HG03039 (cell line): ENCODE results near the gene RSRC1.
"Not testable (repeated sequence)": the region's sequence is repeated elsewhere in the genome, so short reads cannot be mapped to it uniquely, and the experiment has no call there.

Experiments
- ATAC-seq: cut with Tn5 transposase; IDR thresholded peaks from one replicate; pipeline ENCODE4 v1.9.1; 2021; ENCODE audit warnings: mild to moderate bottlenecking, moderate library complexity; ENCODE audit not compliant: unreplicated experiment

RSRC1 gene

DNA sequence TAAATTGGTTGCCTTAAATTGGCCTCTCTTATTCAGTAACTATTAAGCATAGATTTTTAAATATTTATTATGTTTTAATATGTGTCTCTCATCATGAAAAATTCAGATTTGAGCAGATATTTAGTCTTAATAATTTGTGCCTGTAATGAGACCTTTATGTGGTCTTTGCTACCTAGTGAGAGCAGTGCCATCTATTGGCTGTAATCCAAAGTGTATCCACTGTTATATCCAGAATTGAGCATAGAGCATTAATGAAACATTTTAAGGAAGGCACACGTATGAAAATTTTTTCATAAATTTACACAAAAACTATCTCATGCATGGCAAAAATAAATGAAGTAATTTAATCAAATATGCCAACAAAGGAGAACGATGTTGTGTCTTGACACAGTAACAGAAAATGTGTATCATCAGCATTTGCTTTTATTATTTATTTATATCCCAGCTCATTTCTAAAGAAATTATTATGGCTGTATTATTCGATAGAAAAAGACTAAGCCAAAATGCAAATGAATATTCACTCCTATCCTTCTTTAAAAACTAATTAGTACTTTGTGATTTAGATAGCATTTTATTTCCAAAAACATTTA is 203.5 kb downstream of the RSRC1 start:
- ATAC-seq = no peak

DNA sequence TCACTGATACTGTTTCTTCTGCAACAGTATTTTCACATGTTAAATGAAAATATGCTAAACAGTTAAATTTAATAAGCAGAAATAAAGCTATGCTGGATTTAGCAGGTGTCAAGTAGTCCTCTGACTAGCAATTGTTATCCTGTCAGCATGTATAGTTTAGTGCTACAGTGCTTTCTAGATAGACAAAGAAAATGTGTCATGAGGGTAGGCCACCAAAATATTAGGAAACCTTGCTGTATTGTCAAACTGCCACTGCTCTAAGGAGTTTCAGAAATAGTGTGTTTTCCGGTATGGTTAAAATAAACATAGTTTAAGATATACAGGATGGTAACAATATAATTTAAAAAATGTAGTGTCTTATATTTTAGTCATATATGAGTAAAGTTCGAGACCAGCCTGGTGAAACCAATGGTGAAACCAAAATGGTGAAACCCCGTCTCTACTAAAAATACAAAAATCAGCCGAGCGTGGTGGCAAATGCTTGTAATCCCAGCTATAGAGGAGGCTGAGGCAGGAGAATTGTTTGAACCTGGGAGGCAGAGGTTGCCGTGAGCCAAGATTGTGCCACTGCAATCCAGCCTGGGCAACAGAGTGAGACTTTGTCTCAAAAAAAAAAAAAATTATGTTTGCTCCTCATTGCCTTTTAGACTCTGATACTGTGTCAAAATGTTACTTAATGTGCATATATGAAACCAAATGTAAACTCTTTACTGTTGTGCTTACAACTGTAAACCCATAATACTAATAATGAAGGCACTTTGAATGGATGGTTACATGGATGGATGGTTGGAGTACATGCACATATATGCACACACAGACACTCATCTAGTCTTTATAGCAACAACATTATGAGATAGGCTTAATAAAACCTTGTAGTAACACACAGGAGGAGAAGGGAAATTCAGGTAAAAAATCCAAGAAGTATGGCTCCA is 204.8 kb downstream of the RSRC1 start:
- ATAC-seq = peak; percentile 59

DNA sequence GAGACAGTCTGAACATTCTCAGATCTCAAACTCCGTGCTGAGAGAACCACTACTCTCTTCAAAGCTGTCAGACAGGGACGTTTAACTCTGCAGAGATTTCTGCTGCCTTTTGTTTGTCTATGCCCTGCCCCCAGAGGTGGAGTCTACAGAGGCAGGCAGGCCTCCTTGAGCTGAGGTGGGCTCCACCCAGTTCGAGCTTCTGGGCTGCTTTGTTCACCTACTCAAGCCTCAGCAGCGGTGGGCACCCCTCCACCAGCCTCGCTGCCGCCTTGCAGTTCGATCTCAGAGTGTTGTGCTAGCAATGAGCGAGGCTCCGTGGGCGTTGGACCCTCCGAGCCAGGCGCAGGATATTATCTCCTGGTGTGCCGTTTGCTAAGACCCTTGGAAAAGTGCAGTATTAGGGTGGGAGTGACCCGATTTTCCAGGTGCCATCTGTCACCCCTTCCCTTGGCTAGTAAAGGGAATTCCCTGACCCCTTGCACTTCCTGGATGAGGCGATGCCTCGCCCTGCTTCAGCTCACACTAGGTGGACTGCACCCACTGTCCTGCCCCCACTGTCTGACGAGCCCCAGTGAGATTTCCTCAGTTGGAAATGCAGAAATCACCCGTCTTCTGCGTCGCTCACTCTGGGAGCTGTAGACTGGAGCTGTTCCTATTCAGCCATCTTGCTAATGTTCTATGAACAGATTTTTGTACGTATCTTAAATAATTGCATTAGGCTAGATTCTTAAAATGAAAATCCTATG is 220.0 kb downstream of the RSRC1 start:
- not testable (repeated sequence) for ATAC-seq

DNA sequence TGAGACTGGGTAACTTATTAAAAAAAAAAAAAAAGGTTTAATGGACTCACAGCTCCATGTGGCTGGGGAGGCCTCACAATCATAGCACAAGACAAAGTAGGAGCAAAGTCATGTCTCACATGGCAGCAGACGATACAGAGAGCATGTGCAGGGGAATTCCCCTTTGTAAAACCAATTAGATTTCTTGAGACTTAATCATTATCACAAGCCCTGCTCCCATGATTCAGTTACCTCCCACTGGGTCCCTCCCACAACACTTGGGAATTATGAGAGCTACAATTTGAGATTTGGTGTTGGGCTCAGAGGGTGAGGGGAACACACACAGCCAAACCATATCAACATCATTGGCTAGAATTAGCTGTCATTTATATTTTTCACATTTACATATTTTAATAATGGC is 221.0 kb downstream of the RSRC1 start:
- no peak for ATAC-seq

DNA sequence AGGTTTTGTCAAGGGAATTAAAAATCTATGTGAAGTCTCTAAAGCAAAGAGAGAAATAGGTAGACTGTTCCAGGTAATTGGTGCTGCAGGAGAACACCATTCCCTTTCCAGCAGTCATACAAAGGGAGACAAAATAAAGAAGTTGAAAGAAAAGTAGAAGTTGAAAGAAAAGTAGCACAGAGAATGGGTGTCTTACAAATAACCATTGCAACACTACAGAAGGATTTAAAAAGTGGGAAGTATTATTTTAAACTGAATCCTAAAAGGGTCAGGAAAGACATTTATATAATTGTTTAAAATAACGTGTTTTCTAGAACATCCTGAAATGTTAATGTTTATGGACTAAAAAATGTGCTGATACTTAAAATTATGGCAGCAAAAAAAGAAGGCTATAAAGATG is 223.8 kb downstream of the RSRC1 start:
- ATAC-seq = no peak

DNA sequence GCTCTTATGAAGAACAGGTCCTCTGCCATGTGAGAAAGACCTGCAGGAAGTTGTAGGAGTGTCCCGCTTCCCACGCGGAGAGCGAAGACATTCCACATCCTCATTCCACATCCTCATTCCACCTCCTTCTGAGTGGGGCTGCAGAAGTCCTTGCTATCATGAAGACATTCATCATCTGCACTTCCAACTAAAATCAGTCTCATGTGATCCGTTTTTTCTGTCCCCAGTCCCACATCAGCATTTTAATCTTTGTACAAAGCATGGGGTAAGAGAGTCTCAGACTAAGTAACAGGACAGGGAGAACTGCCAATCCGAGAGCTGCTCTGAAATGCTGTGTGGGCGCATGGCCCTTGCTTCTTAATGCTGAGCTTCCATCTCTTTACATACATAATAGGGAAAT is 227.2 kb downstream of the RSRC1 start:
- ATAC-seq = no peak

DNA sequence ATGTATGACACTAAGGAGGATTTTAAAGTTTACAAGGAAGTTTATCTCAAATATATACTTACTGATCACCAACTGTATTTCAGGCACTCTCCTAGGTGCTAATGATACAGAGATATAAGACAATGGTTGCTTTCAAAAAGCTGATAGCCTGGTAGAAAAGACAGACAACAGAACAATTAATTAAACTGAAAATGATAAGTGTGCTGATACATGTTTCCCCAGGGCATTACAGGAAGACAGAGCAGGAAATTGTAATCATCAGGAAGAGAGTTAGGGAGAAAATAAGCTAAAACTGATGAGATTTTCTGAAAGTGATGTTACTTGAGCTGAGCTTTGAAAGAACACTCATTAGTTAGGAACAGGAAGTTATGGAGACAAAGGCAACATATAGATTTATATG is 229.7 kb downstream of the RSRC1 start:
- no peak for ATAC-seq

DNA sequence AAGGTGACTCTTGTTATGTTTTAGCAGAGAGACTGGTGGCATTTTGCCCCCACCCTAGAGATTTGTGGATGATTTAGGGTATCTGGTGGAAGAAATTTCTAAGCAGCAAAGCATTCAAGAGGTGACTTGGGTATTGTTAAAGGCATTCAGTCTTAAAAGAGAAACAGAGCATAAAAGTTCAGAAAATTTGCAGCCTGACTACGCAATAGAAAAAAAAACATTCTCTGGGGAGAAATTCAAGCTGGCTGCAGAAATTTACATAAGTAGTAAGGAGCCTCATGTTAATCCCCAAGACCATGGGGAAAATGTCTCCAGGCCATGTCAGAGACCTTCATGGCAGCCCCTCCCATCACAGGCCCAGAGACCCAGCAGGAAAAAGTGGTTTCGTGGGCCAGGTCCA is 231.1 kb downstream of the RSRC1 start:
- not testable (repeated sequence) for ATAC-seq

DNA sequence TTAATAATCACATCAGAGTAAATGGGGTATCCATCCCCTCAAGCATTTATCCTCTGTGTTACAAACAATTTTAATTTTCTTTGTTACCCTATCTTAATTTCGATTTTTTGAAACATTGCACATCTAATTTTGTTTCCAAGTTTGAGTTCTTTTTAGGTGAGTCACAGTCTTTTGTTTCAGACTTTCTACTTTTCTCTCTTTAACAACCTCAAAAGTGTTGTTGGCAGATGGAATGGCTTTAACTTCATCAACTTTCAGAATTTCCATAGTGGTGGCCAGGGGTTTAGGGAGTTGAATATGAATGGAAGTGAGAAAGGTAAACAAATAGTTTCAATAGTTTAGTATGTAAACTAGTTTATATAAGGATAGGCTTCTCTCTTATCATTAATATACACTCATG is 238.1 kb downstream of the RSRC1 start:
- ATAC-seq = no peak

DNA sequence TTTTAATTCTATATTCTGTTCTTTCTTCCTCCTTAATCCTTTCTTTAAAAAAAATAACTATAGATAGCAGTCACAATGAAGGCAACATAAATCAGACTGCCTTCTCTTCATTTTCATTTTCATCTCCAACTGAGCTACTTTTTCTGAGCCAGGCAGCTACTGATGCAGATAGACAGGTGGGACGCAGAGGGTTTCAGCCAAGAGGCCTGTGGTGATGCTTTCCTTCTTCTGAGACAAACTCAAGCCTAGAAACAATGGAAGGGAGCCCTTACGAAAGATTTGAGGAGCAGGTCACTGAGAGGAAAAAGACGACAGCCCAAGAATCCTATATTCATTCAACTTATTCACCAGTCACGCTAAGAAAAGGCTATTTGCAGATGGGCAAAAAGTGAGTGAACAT is 241.1 kb downstream of the RSRC1 start:
- no peak for ATAC-seq

DNA sequence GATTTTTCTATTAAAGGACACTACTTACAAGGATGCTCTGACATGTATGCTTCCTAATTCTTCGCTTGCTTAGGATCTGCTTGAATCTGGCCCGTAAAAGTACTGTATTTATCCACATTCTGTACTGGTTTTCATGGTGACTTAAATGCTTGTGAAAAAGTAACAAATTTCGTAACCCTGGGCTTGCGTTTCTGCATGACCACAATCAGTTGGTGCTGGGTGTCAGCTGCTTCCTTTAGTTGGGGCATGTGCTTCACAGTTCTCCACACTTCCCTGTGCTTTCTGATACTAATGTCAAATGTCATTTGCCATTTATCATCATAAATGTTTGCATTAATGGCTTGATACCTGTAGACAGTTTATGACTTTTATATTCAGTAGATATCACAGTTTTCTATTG is 242.7 kb downstream of the RSRC1 start:
- ATAC-seq = no peak

DNA sequence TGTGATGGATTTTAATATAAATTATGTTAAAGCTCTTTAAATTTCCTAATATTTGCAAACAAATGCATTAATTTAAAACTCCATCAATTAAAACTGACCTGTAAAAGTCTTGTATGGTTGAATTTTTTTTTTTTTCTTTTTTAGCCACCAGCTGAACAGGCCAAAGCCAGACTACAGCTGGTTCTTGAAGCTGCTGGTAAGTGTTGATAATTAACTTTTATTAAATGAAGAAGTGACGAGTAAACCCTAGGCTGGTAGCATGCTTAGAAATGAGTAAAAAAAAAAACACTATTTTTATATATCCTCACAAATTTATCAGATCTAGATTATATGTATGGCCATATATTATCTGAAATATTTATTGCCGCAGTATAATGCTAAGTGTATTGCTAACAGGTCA is 244.8 kb downstream of the RSRC1 start:
- ATAC-seq = no peak

DNA sequence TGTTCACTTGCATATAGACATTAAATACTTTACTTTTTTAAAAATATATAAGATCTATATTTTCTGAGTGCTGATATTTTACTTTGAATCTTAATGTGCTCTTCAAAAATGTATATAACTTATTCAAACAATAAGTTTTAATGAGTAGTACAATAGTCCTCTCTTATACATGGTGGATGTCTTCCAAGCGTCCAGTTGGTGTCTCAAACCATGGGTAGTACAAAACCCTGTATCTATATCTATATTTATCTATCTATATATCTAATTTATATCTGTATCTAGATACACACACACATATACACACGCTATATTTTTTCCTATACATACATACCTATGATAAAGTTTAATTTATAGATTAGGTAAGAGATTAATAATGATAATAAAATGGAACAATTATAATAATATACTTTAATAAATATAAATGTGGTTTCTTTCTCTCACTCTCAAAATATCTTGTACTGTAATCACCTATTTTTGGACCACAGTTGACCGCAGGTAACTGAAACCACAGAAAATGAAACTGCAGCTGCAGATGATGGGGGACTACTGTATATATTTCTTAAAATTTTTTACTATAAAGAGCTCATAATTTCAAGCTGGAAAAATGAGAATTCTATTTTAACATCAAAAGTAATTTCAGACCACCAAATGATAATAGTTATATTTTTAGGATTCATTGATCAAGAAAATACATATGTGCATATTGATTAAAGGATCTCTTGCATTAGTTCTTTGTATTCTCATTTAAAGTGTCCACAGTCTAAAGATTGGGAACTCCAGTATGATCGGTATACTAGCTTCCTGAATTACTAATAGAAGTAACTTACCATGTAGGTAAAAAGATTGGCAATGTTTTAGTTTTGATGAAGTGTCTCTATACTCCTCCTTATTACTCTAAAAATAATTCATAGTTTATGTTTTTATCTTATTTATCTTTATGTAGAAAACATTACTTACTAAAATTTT is 246.0 kb downstream of the RSRC1 start:
- peak; percentile 92 for ATAC-seq

DNA sequence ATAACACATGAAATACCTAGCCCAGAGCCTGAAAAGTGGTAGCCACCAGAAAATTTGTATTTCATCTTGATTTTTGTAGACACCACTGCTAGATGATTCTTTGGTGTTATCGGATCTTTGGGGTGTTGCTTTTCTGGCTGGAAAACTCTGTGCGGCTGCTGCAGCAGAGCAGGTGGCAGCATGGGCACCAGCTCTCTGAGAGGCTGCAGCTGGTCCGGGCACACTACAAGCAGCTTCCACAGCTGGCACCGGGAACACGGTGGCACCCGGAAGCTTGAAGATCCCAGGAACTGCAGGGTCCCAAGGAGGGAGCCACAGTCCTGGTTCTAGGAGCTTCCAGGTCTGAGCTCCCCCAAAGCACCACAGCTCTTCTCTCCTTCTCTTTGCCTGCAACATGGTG is 249.4 kb downstream of the RSRC1 start:
- ATAC-seq = no peak

DNA sequence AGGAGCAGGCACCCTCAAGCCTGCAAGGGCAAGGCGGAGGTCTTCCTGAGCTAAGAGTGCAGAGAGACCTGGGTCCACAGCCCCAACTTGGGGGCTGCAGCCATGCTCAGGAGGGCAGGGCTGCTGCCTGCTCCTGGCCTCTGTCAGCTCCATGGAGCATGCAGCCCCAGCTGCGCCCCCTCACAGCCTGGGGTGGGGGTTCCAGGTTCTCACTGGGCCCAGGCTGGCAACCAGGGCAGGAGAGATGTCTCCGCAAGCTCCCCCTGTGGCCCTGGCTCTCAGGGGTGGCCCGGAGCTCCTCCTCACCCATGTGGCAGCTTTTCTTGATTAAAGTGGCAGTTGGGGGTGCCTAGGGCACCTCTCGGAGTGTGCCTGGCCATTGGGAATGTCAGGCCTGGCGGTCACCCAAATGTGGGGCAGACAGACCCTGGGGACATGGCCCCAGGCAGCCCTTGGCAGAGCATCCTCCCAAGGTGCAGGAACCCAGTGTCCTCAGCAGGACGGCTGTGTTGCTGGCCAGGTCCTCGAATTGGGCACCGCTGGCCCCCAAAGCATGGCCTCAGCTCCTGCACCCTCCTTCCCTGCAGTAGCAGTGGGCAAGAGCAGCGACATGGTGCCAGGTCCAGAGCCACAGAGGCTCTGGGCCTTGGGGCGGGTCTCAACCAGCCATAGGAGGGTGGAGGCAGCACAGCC is 251.0 kb downstream of the RSRC1 start:
- no peak for ATAC-seq

DNA sequence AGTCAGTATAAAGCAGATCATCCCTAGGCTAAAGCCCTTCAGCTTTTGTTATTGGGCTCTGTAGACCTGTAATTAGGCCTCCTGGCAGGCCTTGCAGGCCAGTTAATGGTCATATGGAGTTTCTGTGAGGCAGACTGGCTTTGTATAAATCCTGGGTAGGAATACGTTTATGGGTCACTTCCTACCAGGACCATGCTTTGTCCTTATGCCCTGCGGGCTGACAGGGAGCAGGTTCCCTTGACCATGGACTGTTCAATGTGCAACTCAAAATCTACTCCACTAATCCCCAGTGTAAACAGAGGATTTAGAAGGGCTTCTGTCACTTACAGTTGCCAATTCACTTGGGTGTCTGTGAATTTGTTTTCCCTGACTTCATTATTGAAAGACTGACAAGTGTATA is 258.4 kb downstream of the RSRC1 start:
- ATAC-seq = no peak

DNA sequence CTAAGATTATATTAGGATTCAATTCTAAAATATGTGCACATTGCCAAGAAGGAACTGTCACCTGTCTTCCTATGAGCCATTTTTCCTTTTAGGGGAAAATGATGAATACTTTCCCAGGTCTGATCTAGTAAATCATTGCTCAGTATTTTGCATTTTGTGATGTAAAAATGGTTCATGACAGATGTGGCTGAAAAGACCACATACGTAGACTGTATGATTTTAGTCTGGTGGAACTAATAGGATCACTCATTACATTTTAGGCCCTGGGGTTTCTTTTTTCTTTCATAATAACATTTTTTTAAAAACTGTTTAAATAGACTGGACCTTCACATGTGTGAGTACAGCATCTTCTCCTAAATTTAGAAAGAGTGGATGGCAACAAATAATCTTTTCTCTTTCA is 259.4 kb downstream of the RSRC1 start:
- no peak for ATAC-seq

DNA sequence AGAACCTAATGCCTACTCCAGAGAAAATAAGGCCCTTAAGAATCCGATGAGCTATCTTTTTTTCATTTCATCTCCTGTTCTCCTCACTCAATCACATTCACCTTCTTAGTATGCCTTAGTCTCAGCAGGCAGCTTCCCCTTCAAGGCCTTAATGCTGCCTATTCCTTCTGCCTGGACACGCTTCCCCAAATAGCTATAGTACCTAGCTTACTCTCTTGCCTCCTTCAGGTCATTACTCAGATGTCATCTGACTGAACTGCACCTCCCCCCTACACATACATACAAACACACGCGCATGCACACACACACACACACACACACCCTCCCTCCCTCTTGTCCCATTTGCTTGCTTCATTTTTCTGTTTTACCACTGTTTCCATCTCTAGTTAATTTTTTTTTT is 269.6 kb downstream of the RSRC1 start:
- no peak for ATAC-seq

DNA sequence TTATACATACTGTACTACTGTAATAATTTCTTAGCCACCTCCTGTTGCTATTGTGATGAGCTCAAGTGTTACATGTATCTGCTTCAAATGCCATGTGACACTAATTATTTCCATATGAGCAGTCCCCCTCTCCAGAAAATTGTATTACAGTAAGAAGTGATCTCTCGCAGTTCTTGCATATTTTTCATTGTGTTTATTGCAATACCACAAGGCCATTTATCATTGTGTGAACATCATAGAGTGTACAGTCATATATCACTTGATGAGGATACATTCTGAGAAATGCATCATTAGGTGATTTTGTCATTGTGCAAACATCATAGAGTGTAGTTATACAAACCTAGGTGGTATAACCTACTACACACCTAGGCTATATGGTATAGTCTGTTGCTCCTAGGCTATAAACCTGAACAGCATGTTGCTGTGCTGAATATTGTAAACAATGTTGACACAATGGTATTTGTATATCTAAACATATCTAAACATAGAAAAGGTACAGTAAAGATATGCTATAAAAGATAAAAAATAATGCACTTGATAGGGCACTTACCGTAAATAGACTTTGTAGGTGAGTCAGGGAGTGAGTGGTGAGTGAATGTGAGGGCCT is 271.5 kb downstream of the RSRC1 start:
- ATAC-seq = no peak

DNA sequence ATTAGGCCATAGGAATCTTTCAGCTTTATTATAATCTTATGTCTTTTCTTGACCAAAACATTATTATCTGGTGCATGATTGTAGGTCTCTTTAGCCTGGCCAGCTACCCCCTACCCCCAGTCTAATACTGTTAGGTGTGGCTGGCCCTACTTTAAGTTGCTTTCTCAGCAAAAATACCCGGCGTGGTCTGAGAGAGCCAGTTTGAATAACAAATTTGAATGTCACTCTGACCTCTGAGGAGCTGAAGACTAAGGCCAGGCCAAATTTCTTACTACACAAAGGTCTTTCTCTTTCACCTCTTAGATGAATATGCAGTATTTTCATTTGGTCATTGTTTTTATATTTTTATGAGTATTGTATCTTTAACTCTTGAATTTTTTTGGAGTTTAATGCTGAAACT is 272.6 kb downstream of the RSRC1 start:
- no peak for ATAC-seq
